Measurements from ENCODE around the gene PALD1.

DNA sequence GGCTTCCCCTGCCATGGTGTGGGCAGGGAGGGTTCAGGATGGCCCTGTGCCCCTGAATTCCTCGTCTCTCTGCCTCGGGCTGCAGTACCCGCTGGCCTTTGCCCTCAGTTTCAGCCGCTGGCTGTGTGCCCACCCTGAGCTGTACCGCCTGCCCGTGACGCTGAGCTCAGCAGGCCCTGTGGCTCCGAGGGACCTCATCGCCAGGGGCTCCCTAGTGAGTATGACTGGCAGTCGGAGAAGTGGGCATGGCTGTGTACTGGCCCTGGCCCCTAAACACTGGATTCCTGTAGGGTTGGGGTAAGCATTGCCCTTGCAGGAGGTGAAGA lies 59.6 kb downstream of the PALD1 start:
- TF ChIP-seq EP300 (IDR thresholded peaks at IDR 0.05; ENCODE audit: borderline replicate concordance): no peak
- no peak for TF ChIP-seq CREB1 (IDR thresholded peaks at IDR 0.05; ENCODE audit: low read depth)
- no peak for TF ChIP-seq TCF12 (IDR thresholded peaks at IDR 0.05; ENCODE audit: low read depth)

Measured in Ishikawa (cell line).